Keratinocyte (primary cell): ENCODE data around the gene TRPV4. TPM values are rescaled to one million over a fixed set of nuclear protein-coding genes. Genes with fewer than 3 reads are reported as not detected.

Experiments
- DNase-seq: peaks from one replicate; pipeline ENCODE4 v3.0.0-alpha.2; 2011; ENCODE audit warnings: low read depth, missing footprints, low spot score
- FAIRE-seq: peaks from 2 replicates; lab custom pipeline; 2011; peaks lifted over from hg19 to GRCh38; lab: Jason Lieb, UNC
- H2AFZ ChIP-seq: 2 replicates; pipeline ENCODE4 v1.6.0; 2012; ENCODE audit warnings: low read length, control low read depth, inconsistent platforms; ENCODE audit not compliant: control insufficient read depth
- H3K27ac ChIP-seq: 2 replicates; pipeline ENCODE4 v1.5.1; 2011; ENCODE audit warnings: low read length; ENCODE audit not compliant: control insufficient read depth, insufficient read depth
- H3K27me3 ChIP-seq: 3 replicates; pipeline ENCODE4 v1.6.0; 2011; ENCODE audit warnings: low read length; ENCODE audit not compliant: control insufficient read depth, insufficient read depth; ENCODE audit errors: extremely low read depth
- H3K36me3 ChIP-seq, 2 experiments: 2 replicates in 1 of 2; 3 replicates in 1 of 2; pipeline ENCODE4 v1.5.1; 2011; ENCODE audit warnings: low read length in 2 of 2, mild to moderate bottlenecking in 1 of 2; ENCODE audit not compliant: control insufficient read depth in 2 of 2, insufficient read depth in 2 of 2; ENCODE audit errors: extremely low read depth in 1 of 2
- H3K4me1 ChIP-seq: 3 replicates; pipeline ENCODE4 v1.5.1; 2011; ENCODE audit warnings: low read length; ENCODE audit not compliant: control insufficient read depth, insufficient read depth; ENCODE audit errors: extremely low read depth
- H3K4me2 ChIP-seq: 3 replicates; pipeline ENCODE4 v1.6.0; 2011; ENCODE audit warnings: low read depth, low read length; ENCODE audit not compliant: control insufficient read depth, insufficient read depth; ENCODE audit errors: extremely low read depth
- H3K4me3 ChIP-seq, 3 experiments: fragments of 200-600 bp in 1 of 3; sonication (generic) in 1 of 3; 2 replicates in 2 of 3; 3 replicates in 1 of 3; pipeline ENCODE4 v1.5.1; 2011 to 2016; ENCODE audit warnings: low read length in 3 of 3, mild to moderate bottlenecking in 3 of 3, control low read depth in 2 of 3, inconsistent platforms in 1 of 3, low read depth in 1 of 3, mixed read lengths in 1 of 3, mixed run types in 1 of 3, moderate library complexity in 1 of 3; ENCODE audit not compliant: control insufficient read depth in 2 of 3, insufficient read depth in 2 of 3; ENCODE audit errors: extremely low read depth in 1 of 3
- H3K79me2 ChIP-seq: 2 replicates; pipeline ENCODE4 v1.6.0; 2012; ENCODE audit warnings: low read length; ENCODE audit not compliant: control insufficient read depth, insufficient read depth
- H3K9ac ChIP-seq: 3 replicates; pipeline ENCODE4 v1.6.0; 2011; ENCODE audit warnings: low read length; ENCODE audit not compliant: control insufficient read depth, insufficient read depth; ENCODE audit errors: extremely low read depth
- H3K9me1 ChIP-seq: 3 replicates; pipeline ENCODE4 v1.6.0; 2011; ENCODE audit warnings: low read length; ENCODE audit not compliant: control insufficient read depth, insufficient read depth; ENCODE audit errors: extremely low read depth
- H3K9me3 ChIP-seq: 2 replicates; pipeline ENCODE4 v1.5.1; 2012; ENCODE audit warnings: low read depth, low read length; ENCODE audit not compliant: control insufficient read depth
- H4K20me1 ChIP-seq: 3 replicates; pipeline ENCODE4 v1.6.0; 2011; ENCODE audit warnings: low read length; ENCODE audit not compliant: control insufficient read depth, insufficient read depth; ENCODE audit errors: extremely low read depth
- EZH2 ChIP-seq: IDR thresholded peaks from one replicate; pipeline ENCODE4 v1.6.1; 2012; ENCODE audit warnings: inconsistent platforms, mild to moderate bottlenecking, low read length, moderate library complexity
- dilution Hi-C: fragments of 300-500 bp; cut with MboI; formaldehyde crosslinking; loops from one replicate; pipeline ENCODE4 v1.7.0; 2020; ENCODE audit warnings: low sequenced_read_pairs; ENCODE audit not compliant: extremely low pct_ligation_motif_present
- polyA plus RNA-seq, 5 experiments: library from polyadenylated mRNA; depleted of rRNA in 3 of 5; stranded (reverse) in 3 of 5; stranded (forward) in 1 of 5; unstranded in 1 of 5; fragments of >200 nt; gene quantifications; 1 replicate in 1 of 5; 2 replicates in 3 of 5; 3 replicates in 1 of 5; pipeline versions ENCODE4 v1.2.1 to v1.2.3, GENCODE V29; 2011 to 2012; ENCODE audit warnings: missing spikeins in 2 of 5, low read depth in 1 of 5, low replicate concordance in 1 of 5
- TF ChIP-seq, protein P1 (sequence below), 3 experiments: IDR thresholded peaks in 1 of 3; conservative IDR thresholded peaks in 1 of 3; optimal IDR thresholded peaks in 1 of 3; 2 replicates in 2 of 3; 3 replicates in 1 of 3; pipeline versions ENCODE3 to v1.5.1; 2011; ENCODE audit warnings: low read length in 3 of 3, mild to moderate bottlenecking in 3 of 3, moderate library complexity in 2 of 3, control low read depth in 1 of 3, inconsistent platforms in 1 of 3; ENCODE audit not compliant: insufficient read depth in 2 of 3; ENCODE audit errors: extremely low read depth in 1 of 3

The TRPV4 gene
- polyA plus RNA-seq, 1 donor (not counting 4 experiments of a cell fraction or from before 2014, with no cell fraction given), result 0.46 TPM

DNA sequence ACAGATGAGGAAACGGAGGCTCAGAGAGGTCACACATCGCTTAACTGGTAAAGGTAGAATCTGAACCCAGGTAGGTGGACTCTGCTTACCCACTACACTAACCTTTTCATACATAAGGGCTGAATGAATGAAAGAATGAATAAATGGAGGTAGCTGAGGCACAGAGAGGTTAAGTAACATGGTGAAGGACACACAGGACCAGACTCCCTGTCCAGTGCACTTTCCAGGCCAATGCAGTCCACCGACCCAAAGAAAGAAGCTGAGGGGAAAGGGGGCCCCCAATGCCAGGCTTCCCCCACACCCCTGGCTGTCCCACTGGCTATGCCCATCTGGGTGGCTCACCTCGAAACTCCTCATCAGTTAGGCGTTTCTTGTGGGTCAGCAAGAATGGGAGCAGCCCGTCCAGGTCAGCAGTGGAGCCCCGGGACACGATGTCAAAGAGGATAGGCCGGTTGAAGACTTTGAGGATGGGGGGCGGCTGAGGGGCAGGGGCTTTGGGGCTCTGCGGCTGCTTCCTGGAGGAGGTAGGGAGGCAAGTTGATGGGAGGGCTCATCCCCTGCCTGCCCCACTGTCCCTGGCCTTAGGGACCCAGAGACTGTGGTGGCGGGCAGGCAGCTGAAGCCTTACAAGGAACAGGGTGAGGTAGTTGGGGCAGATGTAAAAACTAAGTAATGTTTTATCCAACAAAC is 25.1 kb downstream of the TRPV4 start:
- H3K27me3 ChIP-seq, result no peaks in the 10 kb centered on the region
- no peak overlapping the region for H3K4me3 ChIP-seq
- no peak for TF ChIP-seq EZH2
- TF ChIP-seq, protein P1, sequence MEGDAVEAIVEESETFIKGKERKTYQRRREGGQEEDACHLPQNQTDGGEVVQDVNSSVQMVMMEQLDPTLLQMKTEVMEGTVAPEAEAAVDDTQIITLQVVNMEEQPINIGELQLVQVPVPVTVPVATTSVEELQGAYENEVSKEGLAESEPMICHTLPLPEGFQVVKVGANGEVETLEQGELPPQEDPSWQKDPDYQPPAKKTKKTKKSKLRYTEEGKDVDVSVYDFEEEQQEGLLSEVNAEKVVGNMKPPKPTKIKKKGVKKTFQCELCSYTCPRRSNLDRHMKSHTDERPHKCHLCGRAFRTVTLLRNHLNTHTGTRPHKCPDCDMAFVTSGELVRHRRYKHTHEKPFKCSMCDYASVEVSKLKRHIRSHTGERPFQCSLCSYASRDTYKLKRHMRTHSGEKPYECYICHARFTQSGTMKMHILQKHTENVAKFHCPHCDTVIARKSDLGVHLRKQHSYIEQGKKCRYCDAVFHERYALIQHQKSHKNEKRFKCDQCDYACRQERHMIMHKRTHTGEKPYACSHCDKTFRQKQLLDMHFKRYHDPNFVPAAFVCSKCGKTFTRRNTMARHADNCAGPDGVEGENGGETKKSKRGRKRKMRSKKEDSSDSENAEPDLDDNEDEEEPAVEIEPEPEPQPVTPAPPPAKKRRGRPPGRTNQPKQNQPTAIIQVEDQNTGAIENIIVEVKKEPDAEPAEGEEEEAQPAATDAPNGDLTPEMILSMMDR (optimal IDR thresholded peaks at IDR 0.05 in 1 of 3, IDR thresholded peaks at IDR 0.05 in 1 of 3, conservative IDR thresholded peaks at IDR 0.05 in 1 of 3; ENCODE audit: extremely low read depth in 1 of 3, insufficient read depth in 2 of 3, low read length in 3 of 3), result no peak
- FAIRE-seq (no peak), DNase-seq (no peak)
- dilution Hi-C loops, result no loop called here
- H3K4me1 ChIP-seq, result no peaks in the 10 kb centered on the region
- no peaks in the 10 kb centered on the region for H3K36me3 ChIP-seq
- H3K9me1 ChIP-seq, result no peaks in the 10 kb centered on the region
- H3K4me2 ChIP-seq, result no peak overlapping the region
- H3K79me2 ChIP-seq, result no peaks in the 10 kb centered on the region
- H3K9me3 ChIP-seq, result no peaks in the 10 kb centered on the region
- no peak overlapping the region for H3K27ac ChIP-seq
- no peaks in the 10 kb centered on the region for H4K20me1 ChIP-seq
- H2AFZ ChIP-seq, result no peak overlapping the region
- H3K9ac ChIP-seq, result no peak overlapping the region

- no peaks in the 10 kb centered on the region for H4K20me1 ChIP-seq
- no peaks in the 10 kb centered on the region for H3K27me3 ChIP-seq
- dilution Hi-C loops, result no loop called here
- H3K27ac ChIP-seq, result no peak overlapping the region
- H3K4me1 ChIP-seq, result no peaks in the 10 kb centered on the region
- H2AFZ ChIP-seq, result no peak overlapping the region
- TF ChIP-seq EZH2, result no peak
- TF ChIP-seq, protein P1 (optimal IDR thresholded peaks at IDR 0.05 in 1 of 3, IDR thresholded peaks at IDR 0.05 in 1 of 3, conservative IDR thresholded peaks at IDR 0.05 in 1 of 3; ENCODE audit: extremely low read depth in 1 of 3, insufficient read depth in 2 of 3, low read length in 3 of 3), result peak; percentile 94 to 95 (median 95)
- DNase-seq (no peak), FAIRE-seq (peak; percentile 59)
- H3K36me3 ChIP-seq, result no peaks in the 10 kb centered on the region
- H3K9me1 ChIP-seq, result no peaks in the 10 kb centered on the region
- H3K9ac ChIP-seq, result no peak overlapping the region
- H3K79me2 ChIP-seq, result no peaks in the 10 kb centered on the region
- H3K9me3 ChIP-seq, result no peaks in the 10 kb centered on the region
- H3K4me3 ChIP-seq, result no peak overlapping the region
- no peak overlapping the region for H3K4me2 ChIP-seq
Observed at GRCh38 chr12:109804820-109805761, 28.1 kb downstream of the TRPV4 start.
